HepG2 (cell line): ENCODE data around the gene DCP1B. TPM values are rescaled to one million over a fixed set of nuclear protein-coding genes. Genes with fewer than 3 reads are reported as not detected.

Experiments
- FOXA3 ChIP-seq: IDR thresholded peaks from 2 replicates; pipeline ENCODE4 v1.6.1; 2016; ENCODE audit warnings: missing genetic modification reagents, missing compliant biosample characterization
- GMEB2 ChIP-seq: IDR thresholded peaks from 2 replicates; pipeline ENCODE4 v1.6.1; 2016; ENCODE audit warnings: missing biosample characterization, missing genetic modification reagents, low read depth
- MAX ChIP-seq: IDR thresholded peaks from 2 replicates; pipeline ENCODE4 v1.6.1; 2012; ENCODE audit warnings: inconsistent platforms
- MTA1 ChIP-seq: sonication (generic); formaldehyde crosslinking; IDR thresholded peaks from 2 replicates; pipeline ENCODE4 v1.4.0; 2020; ENCODE audit warnings: missing genetic modification reagents, mild to moderate bottlenecking, borderline replicate concordance
- NRL ChIP-seq: sonication (generic); formaldehyde crosslinking; IDR thresholded peaks from 2 replicates; pipeline ENCODE4 v1.5.0; 2020; ENCODE audit warnings: missing genetic modification reagents, mild to moderate bottlenecking, moderate library complexity, borderline replicate concordance
- PBX3 ChIP-seq: sonication (generic); formaldehyde crosslinking; IDR thresholded peaks from 2 replicates; pipeline ENCODE4 v1.8.1; 2023; ENCODE audit warnings: missing genetic modification reagents, inconsistent platforms, borderline replicate concordance
- RAD21 ChIP-seq: fragments of 450-650 bp; formaldehyde crosslinking; IDR thresholded peaks from 2 replicates; pipeline ENCODE4 v1.5.0; 2020; ENCODE audit warnings: mild to moderate bottlenecking
- RFX5 ChIP-seq: IDR thresholded peaks from 2 replicates; pipeline ENCODE4 v1.6.1; 2011; ENCODE audit warnings: low read depth, low read length, improper control_type of control experiment
- SKI ChIP-seq: fragments of 450-650 bp; IDR thresholded peaks from one replicate; pipeline ENCODE4 v1.6.1; 2018; ENCODE audit warnings: mild to moderate bottlenecking; ENCODE audit not compliant: partially characterized antibody
- STAG1 ChIP-seq: sonication (generic); formaldehyde crosslinking; IDR thresholded peaks from 2 replicates; pipeline ENCODE4 v1.4.0; 2020; ENCODE audit warnings: missing genetic modification reagents
- UBTF ChIP-seq: sonication (generic); formaldehyde crosslinking; IDR thresholded peaks from 2 replicates; pipeline ENCODE4 v1.4.0; 2020; ENCODE audit warnings: mild to moderate bottlenecking, missing genetic modification reagents
- ZBTB43 ChIP-seq: sonication (generic); formaldehyde crosslinking; conservative IDR thresholded peaks from 2 replicates; pipeline ENCODE4 v1.4.0; 2020; ENCODE audit warnings: missing genetic modification reagents
- ZFP91 ChIP-seq: sonication (generic); formaldehyde crosslinking; IDR thresholded peaks from 2 replicates; pipeline ENCODE4 v1.9.0; 2022; ENCODE audit warnings: missing genetic modification reagents, mild to moderate bottlenecking, borderline replicate concordance
- ZNF619 ChIP-seq: sonication (generic); formaldehyde crosslinking; IDR thresholded peaks from 2 replicates; pipeline ENCODE4 v1.4.0; 2020; ENCODE audit warnings: mild to moderate bottlenecking, missing genetic modification reagents
- ZNF687 ChIP-seq: sonication (generic); formaldehyde crosslinking; IDR thresholded peaks from 2 replicates; pipeline ENCODE4 v1.5.1; 2020; ENCODE audit warnings: mild to moderate bottlenecking, missing genetic modification reagents, moderate library complexity
- polyA plus RNA-seq, 8 experiments: library from polyadenylated mRNA; depleted of rRNA in 3 of 8; stranded (reverse) in 7 of 8; unstranded in 1 of 8; fragments of >200 nt; fragmentation: Illumina TruSeq in 4 of 8; extraction: Trizol in 4 of 8; gene quantifications; 2 replicates each; pipeline versions ENCODE4 v1.2.1 to v1.2.3, GENCODE V29; 2011 to 2016; ENCODE audit warnings: low read depth in 4 of 8, missing spikeins in 1 of 8, mixed read lengths in 1 of 8; ENCODE audit not compliant: insufficient read depth in 1 of 8
- total RNA-seq, 5 experiments: library from RNA; depleted of rRNA; stranded (reverse); fragments of >200 nt; fragmentation: Illumina TruSeq; extraction: Trizol; gene quantifications; 2 replicates each; pipeline ENCODE4 v1.2.3, GENCODE V29; 2016; ENCODE audit warnings: low read depth in 1 of 5

Gene DCP1B
- total and polyA plus RNA-seq, 2 of the 13 experiments (the other 11 are each of a cell fraction or from before 2014, with no cell fraction given), result 11.4 to 27.2 TPM

- TF ChIP-seq MTA1 (0 out of 2 replicates have a peak, but pooled peaks have one; percentile 18), STAG1 (peak; percentile 80), MAX (peak; percentile 92), PBX3 (CRISPR knock-in tag) (no peak), NRL (CRISPR knock-in tag) (no peak), RFX5 (no peak), GMEB2 (CRISPR knock-in tag) (no peak), ZBTB43 (0 out of 2 replicates have a peak, but pooled peaks have one; percentile 43), RAD21 (CRISPR knock-in tag) (peak; percentile 90), UBTF (CRISPR knock-in tag) (peak; percentile 31; the same call in 1 of the 2 replicates), ZNF687 (CRISPR knock-in tag) (peak; percentile 95), ZFP91 (CRISPR knock-in tag) (peak; percentile 48; the same call in 1 of the 2 replicates), ZNF619 (0 out of 2 replicates have a peak, but pooled peaks have one; percentile 58), FOXA3 (CRISPR knock-in tag) (peak; percentile 17; the same call in 1 of the 2 replicates), SKI (peak; percentile 48)
Observed at GRCh38 chr12:2034633-2035430, 30.6 kb upstream of the DCP1B start (continued).
